Measurements from ENCODE around the gene RNU5D-1.

DNA sequence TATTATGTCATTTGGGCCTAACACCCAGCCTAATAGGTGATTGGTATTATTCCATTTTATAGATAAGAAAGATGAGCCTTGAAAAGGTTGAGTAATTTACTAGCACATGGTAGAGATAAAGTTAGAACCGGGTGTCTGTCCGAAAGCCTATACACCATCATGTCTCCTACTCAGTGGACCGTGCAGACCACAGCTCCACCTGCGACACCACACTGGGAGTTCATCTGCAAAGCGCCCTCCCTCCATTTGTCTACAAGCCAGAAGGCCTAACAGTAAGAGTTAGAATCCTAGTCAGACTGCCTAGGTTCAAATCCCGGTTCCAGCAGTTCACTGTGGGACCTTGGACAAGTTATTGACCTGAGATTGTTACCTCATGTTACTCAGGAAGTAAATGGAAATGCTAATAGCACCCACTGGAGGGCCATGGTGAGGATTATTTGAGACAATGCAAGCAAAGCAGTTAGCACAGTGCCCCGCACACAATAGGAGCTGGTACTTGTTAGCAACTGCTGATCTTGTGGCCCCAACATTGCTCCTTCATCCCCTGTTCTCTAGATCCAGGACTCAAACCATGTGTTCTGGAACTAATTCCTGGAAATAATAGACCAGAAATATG is 36.0 kb downstream of the RNU5D-1 start:
- TF ChIP-seq, protein P1, sequence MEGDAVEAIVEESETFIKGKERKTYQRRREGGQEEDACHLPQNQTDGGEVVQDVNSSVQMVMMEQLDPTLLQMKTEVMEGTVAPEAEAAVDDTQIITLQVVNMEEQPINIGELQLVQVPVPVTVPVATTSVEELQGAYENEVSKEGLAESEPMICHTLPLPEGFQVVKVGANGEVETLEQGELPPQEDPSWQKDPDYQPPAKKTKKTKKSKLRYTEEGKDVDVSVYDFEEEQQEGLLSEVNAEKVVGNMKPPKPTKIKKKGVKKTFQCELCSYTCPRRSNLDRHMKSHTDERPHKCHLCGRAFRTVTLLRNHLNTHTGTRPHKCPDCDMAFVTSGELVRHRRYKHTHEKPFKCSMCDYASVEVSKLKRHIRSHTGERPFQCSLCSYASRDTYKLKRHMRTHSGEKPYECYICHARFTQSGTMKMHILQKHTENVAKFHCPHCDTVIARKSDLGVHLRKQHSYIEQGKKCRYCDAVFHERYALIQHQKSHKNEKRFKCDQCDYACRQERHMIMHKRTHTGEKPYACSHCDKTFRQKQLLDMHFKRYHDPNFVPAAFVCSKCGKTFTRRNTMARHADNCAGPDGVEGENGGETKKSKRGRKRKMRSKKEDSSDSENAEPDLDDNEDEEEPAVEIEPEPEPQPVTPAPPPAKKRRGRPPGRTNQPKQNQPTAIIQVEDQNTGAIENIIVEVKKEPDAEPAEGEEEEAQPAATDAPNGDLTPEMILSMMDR (IDR thresholded peaks at IDR 0.05) = no peak
- TF ChIP-seq EP300 (IDR thresholded peaks at IDR 0.05) (no peak), POLR2A (IDR thresholded peaks at IDR 0.05) (no peak), POLR2AphosphoS5 (IDR thresholded peaks at IDR 0.05) (no peak)

All from stomach (tissue), 4 donors.